22Rv1 (cell line): ENCODE results near the gene PLD4.

Experiments used
- H3K27ac ChIP-seq: fragments of 450-650 bp; 2 replicates; pipeline ENCODE4 v1.5.1; 2017
- ZFX ChIP-seq: fragments of 450-650 bp; IDR thresholded peaks from 2 replicates; pipeline ENCODE4 v1.6.1; 2017; ENCODE audit warnings: antibody characterized with exemption, borderline replicate concordance
- TF ChIP-seq, protein P1 (sequence below): fragments of 450-650 bp; IDR thresholded peaks from 2 replicates; pipeline ENCODE4 v1.5.1; 2017; ENCODE audit warnings: mild to moderate bottlenecking

The PLD4 gene

DNA sequence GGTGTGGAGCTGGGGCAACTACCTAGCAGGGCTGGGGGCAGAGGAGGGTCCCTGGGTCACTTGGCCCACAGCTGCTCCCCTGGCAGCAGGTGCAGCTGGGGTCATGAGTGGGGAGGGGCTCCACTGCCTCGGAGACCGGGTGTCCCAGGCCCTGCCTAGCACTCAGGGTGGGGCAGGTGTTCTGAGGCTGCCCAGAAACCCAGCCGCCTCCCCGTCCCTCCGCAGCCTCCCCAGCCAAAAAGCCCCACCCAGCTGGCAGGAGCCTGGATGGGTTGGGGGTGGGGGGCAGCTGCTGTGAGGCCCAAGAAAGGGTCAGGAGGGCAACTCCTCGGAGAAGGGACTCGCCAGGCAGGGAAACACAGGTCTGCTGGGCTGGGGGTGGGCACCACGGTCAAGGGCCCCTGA lies 42.3 kb downstream of the PLD4 start:
- TF ChIP-seq, protein P1, sequence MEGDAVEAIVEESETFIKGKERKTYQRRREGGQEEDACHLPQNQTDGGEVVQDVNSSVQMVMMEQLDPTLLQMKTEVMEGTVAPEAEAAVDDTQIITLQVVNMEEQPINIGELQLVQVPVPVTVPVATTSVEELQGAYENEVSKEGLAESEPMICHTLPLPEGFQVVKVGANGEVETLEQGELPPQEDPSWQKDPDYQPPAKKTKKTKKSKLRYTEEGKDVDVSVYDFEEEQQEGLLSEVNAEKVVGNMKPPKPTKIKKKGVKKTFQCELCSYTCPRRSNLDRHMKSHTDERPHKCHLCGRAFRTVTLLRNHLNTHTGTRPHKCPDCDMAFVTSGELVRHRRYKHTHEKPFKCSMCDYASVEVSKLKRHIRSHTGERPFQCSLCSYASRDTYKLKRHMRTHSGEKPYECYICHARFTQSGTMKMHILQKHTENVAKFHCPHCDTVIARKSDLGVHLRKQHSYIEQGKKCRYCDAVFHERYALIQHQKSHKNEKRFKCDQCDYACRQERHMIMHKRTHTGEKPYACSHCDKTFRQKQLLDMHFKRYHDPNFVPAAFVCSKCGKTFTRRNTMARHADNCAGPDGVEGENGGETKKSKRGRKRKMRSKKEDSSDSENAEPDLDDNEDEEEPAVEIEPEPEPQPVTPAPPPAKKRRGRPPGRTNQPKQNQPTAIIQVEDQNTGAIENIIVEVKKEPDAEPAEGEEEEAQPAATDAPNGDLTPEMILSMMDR = no peak
- TF ChIP-seq ZFX = no peak
- H3K27ac ChIP-seq = no peak overlapping the region

DNA sequence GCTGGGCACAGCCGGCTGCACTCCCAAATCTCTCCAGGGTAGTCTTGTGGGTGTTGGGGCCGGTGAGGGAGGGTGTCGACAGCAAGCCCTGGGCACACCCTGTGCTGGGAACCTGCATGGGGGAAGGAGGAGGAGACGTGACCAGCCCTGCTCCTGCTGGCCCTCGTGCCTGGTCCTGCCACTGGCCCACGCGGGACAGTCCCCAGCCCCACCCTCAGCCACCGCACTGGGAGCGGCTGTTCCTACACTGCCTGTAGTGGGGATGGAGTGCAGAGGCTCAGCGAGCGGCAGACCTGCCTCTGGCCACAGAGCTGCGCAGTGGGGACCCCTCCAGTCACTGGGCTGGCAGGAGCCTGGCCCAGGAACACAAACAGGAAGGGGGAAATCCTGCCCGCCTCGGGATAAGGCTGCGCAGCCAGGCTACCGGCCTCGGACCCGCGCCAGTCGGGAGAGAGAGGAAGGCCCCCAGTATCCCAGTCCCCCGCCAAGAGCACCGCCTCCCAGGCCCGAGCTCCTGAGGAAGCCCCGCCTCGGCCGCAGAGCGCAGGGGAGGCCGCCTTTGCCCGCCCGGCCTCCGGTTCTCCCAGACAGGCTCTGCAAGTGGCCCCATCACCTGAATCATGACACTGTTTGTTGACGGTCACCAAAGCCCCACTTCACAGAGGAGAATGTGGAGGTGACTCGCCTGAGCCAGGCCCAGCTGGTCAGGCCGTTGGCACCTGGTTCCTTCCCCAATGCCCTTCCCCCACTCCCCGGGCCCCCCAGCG lies 42.9 kb downstream of the PLD4 start:
- TF ChIP-seq, protein P1 = no peak
- no peak for TF ChIP-seq ZFX
- no peak overlapping the region for H3K27ac ChIP-seq

DNA sequence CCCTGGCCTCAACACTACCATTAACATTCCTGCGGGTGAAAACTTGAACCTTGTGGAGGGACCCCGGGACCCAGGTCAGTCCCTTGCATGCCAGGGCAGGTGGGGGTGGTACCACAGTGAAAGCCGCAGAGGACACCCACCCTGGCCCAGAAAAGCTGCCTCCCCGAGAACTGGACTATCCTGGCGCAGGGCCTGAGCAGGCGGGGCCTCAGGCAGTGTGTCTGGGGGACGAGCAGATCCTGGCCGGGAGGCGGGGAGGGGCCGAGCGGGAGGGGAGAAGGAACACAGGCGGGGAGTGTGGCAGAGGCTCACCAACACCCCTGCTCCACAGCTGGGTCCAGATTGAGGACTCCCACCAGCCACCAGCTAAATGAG lies 43.5 kb downstream of the PLD4 start:
- TF ChIP-seq ZFX = no peak
- TF ChIP-seq, protein P1 = no peak
- no peak overlapping the region for H3K27ac ChIP-seq

DNA sequence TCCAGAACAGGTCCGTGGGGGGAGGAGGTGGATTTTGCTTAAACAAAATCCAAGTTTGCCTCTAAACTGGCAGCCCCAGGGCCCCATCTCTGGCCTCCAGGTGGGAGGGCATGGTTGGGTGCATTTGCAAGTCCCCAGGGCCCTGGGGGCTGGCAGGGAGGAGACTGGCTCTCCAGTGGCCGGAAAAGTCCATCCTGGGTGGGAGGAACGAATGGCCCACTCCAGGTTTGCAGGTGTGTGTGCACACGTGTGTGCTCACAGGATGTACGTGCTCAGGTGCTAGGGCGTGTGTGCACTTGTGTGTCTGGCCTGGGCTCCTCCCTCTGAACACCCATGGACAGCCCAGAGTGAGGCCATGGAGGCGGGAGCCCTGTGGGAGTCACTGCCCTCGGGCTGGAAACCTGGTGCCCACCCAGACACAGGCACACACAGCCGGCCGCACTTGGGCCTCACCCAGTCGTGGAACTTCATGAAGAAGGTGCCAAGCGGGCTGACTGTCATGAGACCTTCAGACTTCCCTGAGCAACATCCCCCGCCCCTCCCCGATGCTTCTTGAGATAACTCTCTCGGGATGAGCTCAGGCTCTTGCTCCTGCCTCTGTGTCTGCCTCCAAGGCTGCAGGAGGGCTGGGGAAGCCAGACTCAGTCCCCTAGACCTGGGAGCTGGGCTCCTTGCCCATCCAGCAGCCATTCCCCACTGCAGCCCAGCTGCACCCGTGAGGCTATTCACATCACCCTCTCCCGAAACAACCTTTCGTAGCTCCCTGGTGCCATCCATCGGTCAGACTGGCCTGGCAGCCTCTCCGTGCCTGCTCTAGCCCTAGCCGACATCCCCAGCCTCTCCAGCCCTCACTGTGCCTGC lies 44.1 kb downstream of the PLD4 start:
- TF ChIP-seq, protein P1 = no peak
- no peak for TF ChIP-seq ZFX
- no peak overlapping the region for H3K27ac ChIP-seq

DNA sequence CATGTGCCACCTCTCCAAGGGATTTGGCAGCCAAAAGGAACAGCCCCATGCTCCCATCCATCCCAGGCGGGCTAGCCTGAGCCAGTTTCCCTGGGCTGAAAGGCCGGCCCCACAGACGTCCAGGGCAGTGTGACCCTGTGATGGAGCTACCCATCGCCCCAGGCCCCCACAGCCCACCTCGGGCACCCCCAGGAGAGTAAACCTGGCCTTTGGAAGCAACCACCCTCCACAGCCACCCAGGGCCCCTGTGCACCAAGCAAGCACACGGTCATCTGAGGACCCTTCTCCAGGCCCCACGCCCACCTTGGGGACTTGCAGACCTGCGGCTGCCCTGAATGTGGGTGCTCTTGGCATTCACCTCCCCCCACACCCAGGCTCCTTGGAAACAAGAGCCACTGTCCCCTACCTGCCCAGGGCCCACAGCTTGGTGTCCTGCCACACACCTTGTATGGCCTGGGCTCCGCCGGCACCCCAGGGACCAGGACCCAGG lies 45.1 kb downstream of the PLD4 start:
- no peak for TF ChIP-seq ZFX
- TF ChIP-seq, protein P1 = no peak
- H3K27ac ChIP-seq = no peak overlapping the region

DNA sequence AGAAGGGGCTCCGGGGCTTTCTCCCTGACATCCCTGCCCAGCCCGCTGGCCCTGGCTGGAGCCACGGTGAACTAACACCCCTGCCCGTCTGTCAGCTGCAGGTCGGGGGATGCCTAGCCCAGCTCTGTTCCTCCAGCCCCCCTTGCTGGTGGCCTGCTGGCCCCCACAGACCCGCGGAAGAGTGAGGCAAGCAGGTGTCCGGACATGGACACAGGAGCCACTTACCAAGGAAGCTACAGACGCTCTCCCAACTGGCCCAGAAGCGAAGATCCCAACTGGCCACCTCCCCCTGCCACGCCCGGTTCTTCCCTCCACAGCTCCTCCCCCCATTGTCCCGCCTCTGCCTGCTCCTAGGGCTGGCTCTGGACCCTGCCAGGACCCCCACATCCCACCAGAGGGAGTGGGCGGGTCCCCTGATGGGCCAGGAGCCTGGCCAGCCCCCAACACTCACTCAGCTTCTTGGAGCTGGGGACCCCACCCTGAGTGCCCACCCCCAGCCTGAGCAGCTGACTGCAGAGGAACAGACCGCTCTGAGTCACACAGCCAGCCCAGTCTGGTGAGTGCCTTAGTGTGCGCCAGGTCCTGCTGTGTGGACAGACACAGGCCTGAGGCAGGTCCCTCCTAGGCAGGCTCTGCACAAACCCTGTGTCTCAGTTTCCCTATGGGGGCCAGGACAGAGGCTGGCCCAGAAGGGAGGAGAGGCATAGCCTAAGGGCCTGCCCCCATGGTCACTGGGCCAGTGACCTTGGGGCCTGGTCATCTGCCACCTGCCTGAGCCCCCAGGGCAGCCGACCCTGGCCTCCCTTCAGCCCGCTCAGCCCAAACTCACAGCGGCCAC lies 45.8 kb downstream of the PLD4 start:
- TF ChIP-seq ZFX = no peak
- TF ChIP-seq, protein P1 = no peak
- H3K27ac ChIP-seq = no peak overlapping the region
